HG03520 (cell line): ENCODE data around the gene MID1.

ENCODE experiments used
- ATAC-seq: cut with Tn5 transposase; IDR thresholded peaks from one replicate; pipeline ENCODE4 v1.9.1; 2021; ENCODE audit warnings: mild to moderate bottlenecking, moderate library complexity; ENCODE audit not compliant: unreplicated experiment

Gene MID1

GRCh38 chrX:10502961-10503360 lies 117.4 kb downstream of the MID1 start:
- no peak for ATAC-seq

GRCh38 chrX:10501611-10502010 lies 118.8 kb downstream of the MID1 start:
- ATAC-seq: no peak

- no peak for ATAC-seq
Observed at GRCh38 chrX:10496345-10496965, 123.9 kb downstream of the MID1 start.

DNA sequence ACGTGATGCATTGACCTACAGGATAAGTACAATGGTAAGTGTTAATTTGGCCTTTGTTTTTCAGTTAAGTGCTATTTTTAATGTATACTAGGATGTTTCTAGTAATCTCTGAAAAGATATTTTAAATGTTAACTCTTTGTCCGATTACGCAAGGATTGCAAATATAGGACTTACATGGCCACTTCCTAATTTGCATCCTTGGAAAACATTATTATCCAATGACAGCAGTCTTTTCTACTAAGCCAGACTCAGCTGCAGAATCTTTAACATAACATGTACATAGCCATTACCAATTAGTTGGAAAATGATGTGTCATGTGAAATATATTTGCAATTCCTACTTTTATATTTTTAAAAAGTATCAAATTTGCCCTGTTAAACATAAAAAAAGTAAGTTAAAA lies 124.7 kb downstream of the MID1 start:
- no peak for ATAC-seq

DNA sequence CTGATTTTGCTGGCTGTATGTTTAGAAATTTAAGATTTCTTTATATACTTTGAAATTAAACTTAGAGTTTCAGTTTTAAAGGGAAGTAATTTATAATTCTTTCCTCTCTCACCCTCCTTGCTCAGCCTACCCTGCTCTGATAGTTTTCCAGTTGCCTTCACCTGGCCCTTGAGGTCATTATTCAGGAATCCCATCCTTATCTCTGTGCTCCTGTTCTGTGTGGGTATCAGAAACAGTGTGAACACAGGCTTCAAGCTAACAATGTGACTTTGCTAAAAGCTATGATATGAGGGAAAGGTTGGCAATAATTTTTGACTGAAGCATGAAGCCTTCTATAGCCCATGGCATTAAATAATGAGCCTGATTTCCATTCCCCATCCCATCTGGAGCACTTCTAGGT lies 128.1 kb downstream of the MID1 start:
- ATAC-seq: no peak

- ATAC-seq: no peak
Observed at GRCh38 chrX:10486373-10486772, 134.0 kb downstream of the MID1 start.

GRCh38 chrX:10485326-10485725 lies 135.1 kb downstream of the MID1 start:
- no peak for ATAC-seq

GRCh38 chrX:10484683-10485247 lies 135.6 kb downstream of the MID1 start:
- no peak for ATAC-seq

- no peak for ATAC-seq
Observed at GRCh38 chrX:10483191-10483831, 137.1 kb downstream of the MID1 start.

GRCh38 chrX:10482708-10483107 lies 137.7 kb downstream of the MID1 start:
- ATAC-seq: no peak

GRCh38 chrX:10482261-10482660 lies 138.1 kb downstream of the MID1 start:
- ATAC-seq: peak; percentile 91

GRCh38 chrX:10480861-10481260 lies 139.5 kb downstream of the MID1 start:
- no peak for ATAC-seq

DNA sequence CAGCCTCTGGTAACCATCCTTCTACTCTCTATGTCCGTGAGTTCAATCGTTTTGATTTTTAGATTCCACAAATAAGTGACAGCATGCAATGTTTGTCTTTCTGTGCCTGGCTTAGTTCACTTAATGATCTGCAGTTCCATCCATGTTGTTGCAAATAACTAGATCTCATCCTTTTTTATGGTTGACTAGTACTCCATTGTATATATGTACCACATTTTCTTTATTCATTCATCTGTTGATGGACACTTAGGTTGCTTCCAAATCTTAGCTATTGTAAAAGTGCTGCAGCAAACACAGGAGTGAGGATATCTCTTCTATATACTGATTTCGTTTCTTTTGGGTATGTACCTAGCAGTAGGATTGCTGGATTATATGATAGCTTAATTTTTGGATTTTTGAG lies 140.9 kb downstream of the MID1 start:
- no peak for ATAC-seq

GRCh38 chrX:10477525-10477924 lies 142.9 kb downstream of the MID1 start:
- ATAC-seq: no peak

- ATAC-seq: no peak
Observed at GRCh38 chrX:10474913-10475568, 145.3 kb downstream of the MID1 start.

DNA sequence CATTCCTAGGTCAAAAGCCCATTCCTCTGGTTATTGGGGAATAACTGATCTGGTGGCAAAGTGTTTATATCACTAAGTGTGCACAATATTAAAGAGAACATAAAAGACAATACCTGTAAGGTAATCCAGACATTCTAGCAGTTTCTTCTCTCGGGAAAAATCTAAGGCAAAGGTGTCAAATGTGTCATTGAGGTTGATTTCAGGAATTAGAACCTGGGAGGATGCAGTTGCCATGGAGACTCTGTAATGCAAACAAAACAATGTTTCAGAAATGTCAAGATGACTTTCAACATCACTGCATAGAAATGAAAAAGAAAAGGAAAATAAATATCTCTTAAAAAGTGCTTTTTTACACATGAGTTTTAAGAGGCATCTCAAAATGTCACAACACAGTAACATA lies 145.9 kb downstream of the MID1 start:
- ATAC-seq: no peak

- no peak for ATAC-seq
Observed at GRCh38 chrX:10471418-10471817, 149.0 kb downstream of the MID1 start.

DNA sequence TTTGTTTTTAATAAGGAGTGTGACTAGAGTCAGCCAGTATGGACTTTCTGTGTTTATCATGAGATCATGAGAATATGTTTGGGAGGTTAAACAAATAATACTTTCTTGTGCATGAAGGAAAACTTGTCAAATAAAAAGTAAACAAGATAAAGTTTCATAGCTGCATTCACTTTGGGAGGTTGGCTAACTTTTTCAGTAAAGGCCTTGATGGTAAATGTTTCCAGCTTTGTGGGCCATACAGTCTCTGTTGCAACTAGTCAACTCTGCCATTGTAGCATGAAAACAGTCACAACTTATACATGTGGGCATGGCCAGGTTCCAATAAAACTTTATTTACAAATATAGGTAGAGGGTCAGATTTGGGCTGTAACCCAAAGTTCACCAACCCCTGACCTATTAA lies 150.4 kb downstream of the MID1 start:
- no peak for ATAC-seq

DNA sequence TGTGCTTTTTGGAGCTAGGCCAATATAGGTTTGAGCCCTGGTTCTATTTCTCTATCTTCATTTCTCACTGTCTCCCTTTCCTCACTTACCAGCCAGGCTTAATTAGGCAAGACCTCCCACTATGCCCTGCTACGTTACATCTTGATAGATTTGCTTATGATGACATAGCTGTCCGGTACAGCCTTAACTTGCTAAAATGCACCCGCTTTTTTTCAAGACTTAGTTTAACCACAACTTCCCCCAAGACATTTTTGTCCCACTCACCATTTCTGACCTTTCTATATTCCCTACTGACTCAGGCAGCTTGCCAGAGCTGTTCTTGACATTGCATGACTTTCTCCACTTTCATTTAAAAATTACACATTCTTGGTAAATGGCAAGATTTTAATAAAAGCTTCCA lies 152.6 kb downstream of the MID1 start:
- no peak for ATAC-seq

DNA sequence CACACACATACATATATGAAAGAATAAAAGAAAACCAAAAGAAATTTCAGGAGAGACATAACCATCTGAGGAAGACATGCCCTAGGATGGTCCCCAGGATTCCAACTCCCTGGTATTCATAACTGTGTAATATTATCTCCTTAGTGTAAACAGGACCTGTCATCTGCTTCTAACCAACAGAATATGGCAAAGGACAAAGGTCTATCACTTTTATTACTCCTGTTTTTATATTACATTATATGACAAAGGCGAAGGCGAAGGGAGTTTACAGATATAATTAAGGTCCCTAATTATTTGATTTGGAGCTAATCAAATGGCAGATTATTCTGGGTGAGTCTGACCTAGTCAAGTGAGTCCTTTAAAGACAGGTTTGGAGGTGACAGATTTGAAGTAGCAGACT lies 155.1 kb downstream of the MID1 start:
- ATAC-seq: no peak

GRCh38 chrX:10457092-10457491 lies 163.3 kb downstream of the MID1 start:
- no peak for ATAC-seq

- no peak for ATAC-seq
Observed at GRCh38 chrX:10453945-10454344, 166.4 kb downstream of the MID1 start.
